Femur (tissue), 1 donor: ENCODE results near the gene CALHM2.

Source experiments
- DNase-seq: peaks from one replicate; pipeline ENCODE4 v3.0.0-alpha.2; 2017

CALHM2 gene

GRCh38 chr10:103415581-103415980 lies 36.6 kb downstream of the CALHM2 start:
- no peak for DNase-seq

GRCh38 chr10:103413564-103413963 lies 38.6 kb downstream of the CALHM2 start:
- no peak for DNase-seq

GRCh38 chr10:103397191-103397825 lies 54.9 kb downstream of the CALHM2 start:
- no peak for DNase-seq

GRCh38 chr10:103396789-103397087 lies 55.4 kb downstream of the CALHM2 start:
- DNase-seq, result no peak
